Esophagus squamous epithelium (tissue), 5 donors: Measurements from ENCODE around the gene RACK1. TPM values are rescaled to one million over a fixed set of nuclear protein-coding genes. Genes with fewer than 3 reads are reported as not detected.

Experiments
- DNase-seq: peaks from one replicate; lab custom pipeline; 2025; lab: John Stamatoyannopoulos, UW
- H3K27ac ChIP-seq, 4 donors: fragments of 200-600 bp; sonication (generic); one replicate each; pipeline ENCODE4 v1.5.1; 2016 to 2019; ENCODE audit warnings: mild to moderate bottlenecking in 1 of 4
- H3K27me3 ChIP-seq, 4 donors: fragments of 200-600 bp; sonication (generic); 1 replicate in 3 of 4; 2 replicates in 1 of 4; pipeline versions ENCODE4 v1.5.1 to v1.6.0; 2017 to 2021; ENCODE audit warnings: antibody characterized with exemption in 1 of 4
- H3K36me3 ChIP-seq, 3 donors: fragments of 200-600 bp; sonication (generic); one replicate each; pipeline ENCODE4 v1.5.1; 2016 to 2019
- H3K4me1 ChIP-seq, 3 donors: fragments of 200-600 bp; sonication (generic); one replicate each; pipeline ENCODE4 v1.5.1; 2017 to 2019
- H3K4me3 ChIP-seq, 4 donors: fragments of 200-600 bp; sonication (generic); 1 replicate in 3 of 4; 2 replicates in 1 of 4; pipeline ENCODE4 v1.5.1; 2016 to 2019; ENCODE audit warnings: mild to moderate bottlenecking in 2 of 4, moderate library complexity in 1 of 4
- H3K9me3 ChIP-seq, 3 donors: fragments of 200-600 bp; sonication (generic); one replicate each; pipeline ENCODE4 v1.5.1; 2016 to 2019
- CTCF ChIP-seq, 6 experiments: fragments of 450-650 bp in 4 of 6; fragments of 200-600 bp in 2 of 6; sonication (generic) in 2 of 6; IDR thresholded peaks; one replicate each; pipeline ENCODE4 v1.5.1; 2016 to 2019; ENCODE audit warnings: antibody characterized with exemption in 6 of 6, mild to moderate bottlenecking in 4 of 6, moderate library complexity in 4 of 6
- POLR2A ChIP-seq, 4 donors: fragments of 450-650 bp; IDR thresholded peaks; one replicate each; pipeline ENCODE4 v1.6.1; 2017; ENCODE audit warnings: antibody characterized with exemption in 4 of 4, mild to moderate bottlenecking in 4 of 4, moderate library complexity in 3 of 4
- WGBS, 2 donors: methylation state at CpG; one replicate each; pipeline ENCODE4 v1.1.5; 2018; 5-methylcytosine and 5-hydroxymethylcytosine counted together
- intact Hi-C: fragments of 100-400 bp; cut with DNase I; formaldehyde crosslinking; loops from one replicate; pipeline ENCODE4 v1.15.0; 2022
- total RNA-seq, 4 donors: library from RNA; depleted of rRNA; stranded (reverse); fragments of >200 nt; gene quantifications; one replicate each; pipeline ENCODE4 v1.1.0, GENCODE V29; 2016
- donor health status: DM: yes; HTN: yes; CAD: no.

Gene RACK1
- total RNA-seq, 4 donors from 2014 or later = 1,705 to 2,735 (median 2,064) TPM

GRCh38 chr5:181239062-181239663 lies 4.5 kb downstream of the RACK1 start:
- WGBS, 2 donors = 87 to 90% methylated on average over 9 of the region's 9 CpGs
- H3K27me3 ChIP-seq = no peaks in the 10 kb centered on the region
- no peaks in the 10 kb centered on the region for H3K9me3 ChIP-seq
- intact Hi-C loops = no loop called here
- no peak overlapping the region for H3K27ac ChIP-seq
- no peak for DNase-seq
- no peak for TF ChIP-seq POLR2A (IDR thresholded peaks at IDR 0.05)
- no peak for TF ChIP-seq CTCF (IDR thresholded peaks at IDR 0.05)
- peaks cover 0 to 53% (median 21%) of the 10 kb centered on the region in 3 donors for H3K4me1 ChIP-seq
- peaks cover 46 to 82% (median 67%) of the 10 kb centered on the region in 3 donors for H3K36me3 ChIP-seq
- H3K4me3 ChIP-seq = no peak overlapping the region

- H3K27ac ChIP-seq = no peak overlapping the region
- TF ChIP-seq CTCF (IDR thresholded peaks at IDR 0.05) (no peak), POLR2A (IDR thresholded peaks at IDR 0.05) (no peak)
- 79 to 94% methylated on average over 5 of the region's 5 CpGs for WGBS, 2 donors
- no peaks in the 10 kb centered on the region for H3K9me3 ChIP-seq
- intact Hi-C loops = no loop called here
- no peak overlapping the region for H3K4me3 ChIP-seq
- no peaks in the 10 kb centered on the region for H3K27me3 ChIP-seq
- no peak for DNase-seq
- peaks cover 0 to 50% (median 21%) of the 10 kb centered on the region in 3 donors for H3K4me1 ChIP-seq
- H3K36me3 ChIP-seq = peaks cover 46 to 95% (median 70%) of the 10 kb centered on the region in 3 donors
These were observed 5.8 kb downstream of the RACK1 start for GRCh38 chr5:181237729-181238385.

DNA sequence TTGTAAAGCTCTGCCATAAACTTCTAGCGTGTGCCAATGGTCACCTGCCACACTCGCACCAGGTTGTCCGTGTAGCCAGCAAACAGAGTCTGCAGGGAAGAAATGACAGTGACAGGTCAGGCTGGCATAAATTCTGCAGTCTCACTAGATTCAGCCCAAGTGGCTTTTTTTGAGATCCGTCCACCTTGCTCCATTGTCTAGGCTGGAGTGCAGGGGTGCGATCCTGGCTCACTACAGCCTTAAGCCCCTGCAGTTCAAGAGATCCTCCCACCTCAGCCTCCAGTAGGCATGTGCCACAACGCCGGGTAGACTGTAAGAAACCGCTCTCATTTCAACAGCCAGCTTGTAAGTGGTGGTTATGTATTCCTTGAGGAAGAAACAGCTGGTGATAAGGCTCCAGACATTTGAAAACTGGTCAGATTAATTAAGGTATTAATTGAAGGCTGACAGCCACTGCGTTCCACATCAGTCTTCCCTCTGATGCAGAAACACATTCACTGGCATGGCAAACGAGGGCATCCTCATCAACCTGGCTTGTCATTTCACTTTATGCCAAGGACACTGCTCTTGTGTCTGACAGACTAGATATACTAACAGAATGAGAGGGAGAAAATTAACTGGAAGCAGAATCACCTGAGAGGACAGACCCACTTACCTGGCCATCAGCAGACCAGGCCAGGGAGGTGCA lies 6.6 kb downstream of the RACK1 start:
- Histone ChIP-seq H3K4me1 (peaks cover 0 to 42% (median 16%) of the 10 kb centered on the region in 3 donors), H3K36me3 (peaks cover 46 to 100% (median 74%) of the 10 kb centered on the region in 3 donors), H3K9me3 (no peaks in the 10 kb centered on the region), H3K27ac (no peak overlapping the region), H3K4me3 (no peak overlapping the region), H3K27me3 (no peaks in the 10 kb centered on the region)
- intact Hi-C loops = no loop called here
- TF ChIP-seq CTCF (IDR thresholded peaks at IDR 0.05) (no peak), POLR2A (IDR thresholded peaks at IDR 0.05) (no peak)
- WGBS, 2 donors = 87 to 88% methylated on average over 7 to 9 of the region's 10 CpGs
- DNase-seq = no peak

DNA sequence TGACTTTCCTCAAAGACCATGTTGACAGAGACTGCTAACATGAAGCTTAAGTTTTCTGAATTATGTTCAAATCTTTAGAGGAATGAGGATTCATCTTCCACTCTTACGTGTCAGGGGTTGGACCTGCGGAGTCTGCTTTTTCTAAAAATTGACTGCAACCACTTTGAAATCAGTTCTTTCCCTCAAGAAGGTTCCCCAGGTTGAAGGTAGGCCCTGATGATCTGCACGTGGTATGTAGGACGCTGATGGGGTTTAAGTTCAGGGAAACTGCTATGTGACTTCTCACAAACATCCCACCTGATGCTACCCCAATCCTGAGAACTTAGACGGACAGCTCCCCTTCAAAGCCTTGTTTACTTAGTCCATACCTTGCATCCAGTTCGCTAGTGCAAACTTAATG lies 7.2 kb downstream of the RACK1 start:
- H3K36me3 ChIP-seq = peaks cover 42 to 100% (median 74%) of the 10 kb centered on the region in 3 donors
- peaks cover 0 to 36% (median 10%) of the 10 kb centered on the region in 3 donors for H3K4me1 ChIP-seq
- 80 to 84% methylated on average over 6 of the region's 6 CpGs for WGBS, 2 donors
- H3K9me3 ChIP-seq = no peaks in the 10 kb centered on the region
- no peaks in the 10 kb centered on the region for H3K27me3 ChIP-seq
- TF ChIP-seq POLR2A (IDR thresholded peaks at IDR 0.05) = no peak
- TF ChIP-seq CTCF (IDR thresholded peaks at IDR 0.05) = no peak
- H3K4me3 ChIP-seq = no peak overlapping the region
- no peak overlapping the region for H3K27ac ChIP-seq
- no peak for DNase-seq
- intact Hi-C loops = no loop called here
